H1 (cell line): ENCODE results near the gene VPS26A. TPM values are rescaled to one million over a fixed set of nuclear protein-coding genes. Genes with fewer than 3 reads are reported as not detected.

ENCODE experiments used
- CTCF ChIA-PET: fragments of 300-600 bp; sonication (Branson Sonifier 250); formaldehyde crosslinking; loops from one replicate; lab custom pipeline; 2021; ENCODE audit not compliant: partially characterized antibody; lab: Charles Lee
- POLR2A ChIA-PET: fragments of 300-600 bp; sonication (Branson Sonifier 250); formaldehyde crosslinking; loops from one replicate; lab custom pipeline; 2021; ENCODE audit warnings: inconsistent platforms; ENCODE audit not compliant: partially characterized antibody; lab: Charles Lee
- DNase-seq, 2 experiments: peaks; one replicate each; pipeline versions ENCODE4 v3.0.0 to v3.0.0-alpha.2; 2010 to 2022; ENCODE audit warnings: low spot score in 2 of 2, low read depth in 1 of 2, mixed read lengths in 1 of 2
- FAIRE-seq: peaks from 2 replicates; lab custom pipeline; 2011; peaks lifted over from hg19 to GRCh38; lab: Jason Lieb, UNC
- H2AFZ ChIP-seq: 2 replicates; pipeline ENCODE4 v1.8.1; 2012; ENCODE audit warnings: low read length, inconsistent platforms
- H2AK5ac ChIP-seq: 2 replicates; pipeline ENCODE4 v1.6.1; 2013; ENCODE audit warnings: low read depth, low read length
- H2BK120ac ChIP-seq: replicated peaks from 2 replicates; pipeline ENCODE3; 2013; ENCODE audit warnings: low read depth, low read length, inconsistent platforms
- H2BK12ac ChIP-seq: 2 replicates; pipeline ENCODE4 v1.6.1; 2013; ENCODE audit warnings: low read depth, low read length
- H2BK15ac ChIP-seq: 2 replicates; pipeline ENCODE4 v1.6.1; 2013; ENCODE audit warnings: low read length
- H2BK20ac ChIP-seq: 2 replicates; pipeline ENCODE4 v1.6.1; 2013; ENCODE audit warnings: low read length
- H2BK5ac ChIP-seq: 2 replicates; pipeline ENCODE4 v1.6.1; 2013; ENCODE audit warnings: low read depth, low read length
- H3K14ac ChIP-seq: 2 replicates; pipeline ENCODE4 v1.6.1; 2013; ENCODE audit warnings: inconsistent platforms; ENCODE audit not compliant: insufficient read length
- H3K18ac ChIP-seq: 2 replicates; pipeline ENCODE4 v1.6.1; 2013; ENCODE audit warnings: low read length; ENCODE audit errors: extremely low read depth
- H3K23ac ChIP-seq: 2 replicates; pipeline ENCODE4 v1.6.1; 2013; ENCODE audit warnings: inconsistent platforms; ENCODE audit not compliant: insufficient read length
- H3K23me2 ChIP-seq: 2 replicates; pipeline ENCODE4 v1.6.1; 2013; ENCODE audit warnings: low read depth, low read length
- H3K27ac ChIP-seq: 2 replicates; pipeline ENCODE4 v1.6.1; 2011; ENCODE audit warnings: low read depth, low read length, inconsistent platforms
- H3K27me3 ChIP-seq, 4 experiments: replicated peaks in 1 of 4; 1 replicate in 1 of 4; 2 replicates in 3 of 4; pipeline versions ENCODE4 v1.6.1 to v1.8.1; 2011 to 2013; ENCODE audit warnings: low read length in 3 of 4, mild to moderate bottlenecking in 3 of 4, inconsistent platforms in 2 of 4, mixed read lengths in 2 of 4, moderate library complexity in 1 of 4; ENCODE audit not compliant: control insufficient read depth in 3 of 4, insufficient read depth in 3 of 4; ENCODE audit errors: extremely low read depth in 1 of 4
- H3K36me3 ChIP-seq, 4 experiments: 2 replicates each; pipeline versions ENCODE4 v1.6.1 to v1.8.1; 2011 to 2013; ENCODE audit warnings: mild to moderate bottlenecking in 4 of 4, low read length in 3 of 4, moderate library complexity in 2 of 4, control low read depth in 1 of 4, inconsistent platforms in 1 of 4; ENCODE audit not compliant: insufficient read depth in 4 of 4, control insufficient read depth in 2 of 4
- H3K4ac ChIP-seq: replicated peaks from 2 replicates; pipeline ENCODE3; 2013; ENCODE audit warnings: low read length, low read depth, mixed read lengths, inconsistent platforms; ENCODE audit not compliant: insufficient read length
- H3K4me1 ChIP-seq, 4 experiments: replicated peaks in 1 of 4; 1 replicate in 1 of 4; 2 replicates in 3 of 4; pipeline versions ENCODE4 v1.6.1 to v1.8.1; 2011 to 2013; ENCODE audit warnings: low read length in 3 of 4, inconsistent platforms in 2 of 4, mixed read lengths in 1 of 4; ENCODE audit not compliant: insufficient read depth in 4 of 4, control insufficient read depth in 3 of 4
- H3K4me2 ChIP-seq, 2 experiments: 2 replicates each; pipeline versions ENCODE4 v1.6.1 to v1.8.1; 2011 to 2013; ENCODE audit warnings: low read depth in 2 of 2, low read length in 2 of 2, control low read depth in 1 of 2, inconsistent platforms in 1 of 2, mild to moderate bottlenecking in 1 of 2; ENCODE audit not compliant: insufficient read depth in 1 of 2
- H3K4me3 ChIP-seq, 4 experiments: fragments of 200-600, 300-600 bp in 1 of 4; sonication (generic), shearing (Covaris generic), sonication (Bioruptor Twin) in 1 of 4; 2 replicates each; pipeline versions ENCODE4 v1.5.1 to v1.8.1; 2011 to 2016; ENCODE audit warnings: low read length in 4 of 4, low read depth in 3 of 4, control low read depth in 2 of 4, inconsistent platforms in 2 of 4, mild to moderate bottlenecking in 2 of 4, mixed read lengths in 1 of 4, moderate library complexity in 1 of 4; ENCODE audit not compliant: insufficient read depth in 2 of 4; ENCODE audit errors: extremely low read depth in 1 of 4
- H3K56ac ChIP-seq: replicated peaks from 2 replicates; pipeline ENCODE3; 2013; ENCODE audit warnings: low read depth, mild to moderate bottlenecking, mixed read lengths, low read length, inconsistent platforms; ENCODE audit not compliant: insufficient read length
- H3K79me1 ChIP-seq: 2 replicates; pipeline ENCODE4 v1.6.1; 2013; ENCODE audit warnings: low read depth, low read length, control low read depth
- H3K79me2 ChIP-seq, 2 experiments: 2 replicates each; pipeline versions ENCODE4 v1.6.1 to v1.8.1; 2012 to 2013; ENCODE audit warnings: low read length in 2 of 2, mild to moderate bottlenecking in 2 of 2, inconsistent platforms in 1 of 2; ENCODE audit not compliant: insufficient read depth in 2 of 2, control insufficient read depth in 1 of 2
- H3K9ac ChIP-seq, 4 experiments: replicated peaks in 1 of 4; 1 replicate in 1 of 4; 2 replicates in 3 of 4; pipeline versions ENCODE4 v1.6.1 to v1.8.1; 2011 to 2013; ENCODE audit warnings: low read depth in 3 of 4, low read length in 3 of 4, control low read depth in 2 of 4, mild to moderate bottlenecking in 2 of 4, moderate library complexity in 2 of 4, inconsistent platforms in 1 of 4; ENCODE audit errors: extremely low read depth in 1 of 4
- H3K9me3 ChIP-seq, 2 experiments: 2 replicates each; pipeline versions ENCODE4 v1.6.1 to v1.8.1; 2012 to 2013; ENCODE audit warnings: mild to moderate bottlenecking in 2 of 2, moderate library complexity in 2 of 2, control low read depth in 1 of 2, inconsistent platforms in 1 of 2, low read depth in 1 of 2, low read length in 1 of 2, mixed read lengths in 1 of 2; ENCODE audit not compliant: insufficient read depth in 2 of 2
- H4K20me1 ChIP-seq, 2 experiments: replicated peaks in 1 of 2; 2 replicates each; pipeline versions ENCODE3 to v1.8.1; 2011 to 2013; ENCODE audit warnings: inconsistent platforms in 2 of 2, low read length in 2 of 2, mild to moderate bottlenecking in 1 of 2; ENCODE audit not compliant: insufficient read depth in 2 of 2, control insufficient read depth in 1 of 2
- H4K5ac ChIP-seq: 2 replicates; pipeline ENCODE4 v1.6.1; 2013; ENCODE audit warnings: low read length, low read depth, mixed read lengths, inconsistent platforms; ENCODE audit not compliant: insufficient read length
- H4K8ac ChIP-seq: 2 replicates; pipeline ENCODE4 v1.8.0; 2013; ENCODE audit warnings: mild to moderate bottlenecking, moderate library complexity, low read length, inconsistent platforms; ENCODE audit not compliant: insufficient read depth; ENCODE audit errors: extremely low read depth
- H4K91ac ChIP-seq: replicated peaks from 2 replicates; pipeline ENCODE3; 2013; ENCODE audit warnings: low read length, mixed read lengths, inconsistent platforms; ENCODE audit not compliant: insufficient read length
- BCL11A ChIP-seq, 2 experiments: IDR thresholded peaks; one replicate each; pipeline ENCODE4 v1.6.1; 2011; ENCODE audit warnings: low read depth in 2 of 2, low read length in 2 of 2, mild to moderate bottlenecking in 2 of 2
- CBX8 ChIP-seq: fragments of 300-800, 300-1000 bp; sonication (generic); IDR thresholded peaks from 2 replicates; pipeline ENCODE4 v1.7.1; 2016; ENCODE audit warnings: low read depth, low read length, borderline replicate concordance
- FOSL1 ChIP-seq: IDR thresholded peaks from 2 replicates; pipeline ENCODE4 v1.6.1; 2011; ENCODE audit warnings: mild to moderate bottlenecking, low read depth, low read length, moderate library complexity; ENCODE audit not compliant: insufficient read depth
- GTF2F1 ChIP-seq: IDR thresholded peaks from 2 replicates; pipeline ENCODE4 v1.6.1; 2012; ENCODE audit warnings: low read depth, low read length, improper control_type of control experiment, borderline replicate concordance
- KDM5A ChIP-seq: fragments of 200-600 bp; IDR thresholded peaks from 2 replicates; pipeline ENCODE4 v1.7.1; 2012; ENCODE audit warnings: mild to moderate bottlenecking, low read length, inconsistent platforms, mixed read lengths
- NANOG ChIP-seq: IDR thresholded peaks from 2 replicates; pipeline ENCODE4 v1.6.1; 2011; ENCODE audit warnings: low read length, low read depth, mild to moderate bottlenecking, inconsistent platforms; ENCODE audit not compliant: insufficient read depth, poor library complexity, severe bottlenecking
- POLR2AphosphoS5 ChIP-seq: IDR thresholded peaks from 2 replicates; pipeline ENCODE4 v1.6.1; 2011; ENCODE audit warnings: low read depth, low read length
- RBBP5 ChIP-seq: IDR thresholded peaks from 2 replicates; pipeline ENCODE4 v1.7.1; 2012; ENCODE audit warnings: low read depth, mild to moderate bottlenecking, inconsistent platforms, low read length, moderate library complexity, borderline replicate concordance
- RNF2 ChIP-seq: fragments of 200-900, 300-1000 bp; sonication (generic); IDR thresholded peaks from 2 replicates; pipeline ENCODE4 v1.7.1; 2016; ENCODE audit warnings: borderline replicate concordance, low read depth, mild to moderate bottlenecking, antibody characterized with exemption, low read length; ENCODE audit not compliant: poor library complexity, severe bottlenecking; ENCODE audit errors: missing control alignments
- SAP30 ChIP-seq: fragments of 300-600 bp; sonication (generic); IDR thresholded peaks from 2 replicates; pipeline ENCODE4 v1.7.1; 2012; ENCODE audit warnings: low read length, moderate library complexity, mild to moderate bottlenecking, inconsistent platforms; ENCODE audit not compliant: insufficient read depth, insufficient replicate concordance
- SIN3A ChIP-seq, 2 experiments: IDR thresholded peaks in 1 of 2; conservative IDR thresholded peaks in 1 of 2; 2 replicates each; pipeline ENCODE4 v1.6.1; 2011 to 2012; ENCODE audit warnings: low read length in 2 of 2, improper control_type of control experiment in 1 of 2, low read depth in 1 of 2, mild to moderate bottlenecking in 1 of 2
- USF2 ChIP-seq: IDR thresholded peaks from 2 replicates; pipeline ENCODE4 v1.6.1; 2011; ENCODE audit warnings: low read length, improper control_type of control experiment
- WGBS, 2 experiments: shearing (Covaris generic) in 1 of 2; methylation state at CpG; one replicate each; pipeline versions ENCODE4 v1.1.6 to v1.1.7; 2013 to 2015; ENCODE audit warnings: low lambda C conversion rate in 2 of 2, mixed read lengths in 2 of 2, inconsistent platforms in 1 of 2, low coverage in 1 of 2, missing lambda C conversion rate in 1 of 2; ENCODE audit not compliant: insufficient replicate concordance in 2 of 2, insufficient coverage in 1 of 2, insufficient read length in 1 of 2; ENCODE audit errors: extremely low coverage in 1 of 2, missing lambda C conversion rate in 1 of 2; 5-methylcytosine and 5-hydroxymethylcytosine counted together
- polyA plus RNA-seq, 7 experiments: library from polyadenylated mRNA; depleted of rRNA in 3 of 7; stranded (reverse) in 5 of 7; unstranded in 2 of 7; fragments of >200 nt in 5 of 7; fragments of 200-250 nt in 2 of 7; gene quantifications; 1 replicate in 5 of 7; 2 replicates in 1 of 7; 4 replicates in 1 of 7; pipeline versions ENCODE4 v1.2.1 to v1.2.3, GENCODE V29; 2011 to 2013; ENCODE audit warnings: missing spikeins in 2 of 7, mixed read lengths in 2 of 7
- total RNA-seq: library from RNA; stranded (reverse); fragmentation: NEBNext Ultra II Directional; extraction: Animal tissue kit (Norgen Biotek cat#: 25700); gene quantifications from 2 replicates; pipeline ENCODE4 v1.2.1, GENCODE V29; 2021

The VPS26A gene
- total and polyA plus RNA-seq, 2 of the 8 experiments (the other 6 are each of a cell fraction or from before 2014, with no cell fraction given), result 10.7 to 44.8 TPM

GRCh38 chr10:69220041-69220451 lies 96.1 kb downstream of the VPS26A start, which contains the start of gene HKDC1:
Gene HKDC1, plus strand, starts transcription at chr10:69220332. Its CDS starts 104 bp downstream, at chr10:69220436.
- Histone ChIP-seq H3K18ac (no peak within 1 kb of the TSS), H3K4ac (no peak within 1 kb of the TSS), H2BK12ac (no peak within 1 kb of the TSS), H4K91ac (no peak within 1 kb of the TSS), H3K79me1 (no peaks in the 10 kb centered on the region), H2AFZ (no peak within 1 kb of the TSS), H3K36me3 (no peaks in the 10 kb centered on the region), H3K14ac (no peak within 1 kb of the TSS), H2BK20ac (no peak within 1 kb of the TSS), H3K27ac (no peak within 1 kb of the TSS), H3K9ac (no peak within 1 kb of the TSS), H3K4me2 (no peak within 1 kb of the TSS), H3K4me3 (no peak within 1 kb of the TSS), H2BK5ac (no peak within 1 kb of the TSS), H3K56ac (no peak within 1 kb of the TSS), H3K23me2 (no peaks in the 10 kb centered on the region), H2BK120ac (no peak within 1 kb of the TSS), H2BK15ac (no peak within 1 kb of the TSS), H3K27me3 (no peaks in the 10 kb centered on the region), H4K8ac (no peak within 1 kb of the TSS), H4K5ac (no peak within 1 kb of the TSS), H4K20me1 (no peaks in the 10 kb centered on the region), H3K4me1 (peaks cover 4 to 6% (median 5%) of the 10 kb centered on the region in 4 experiments), H2AK5ac (0 out of 2 replicates have a peak within 1 kb of the TSS, but pooled peaks have one; percentile 11), H3K23ac (no peak within 1 kb of the TSS), H3K9me3 (no peaks in the 10 kb centered on the region), H3K79me2 (no peaks in the 10 kb centered on the region)
- CTCF ChIA-PET, result interaction anchor here (0.7 to 1.7 kb wide), 8 partner anchors 8 to 188 kb away, joined by 3 to 5 read pairs (median 3); no protein-coding TSS in a partner anchor
- POLR2A ChIA-PET, result no interaction called here
- no peak for DNase-seq
- WGBS, 2 experiments, result 97% methylated on average over 8 of the region's 8 CpGs; no CpG with 5 or more reads in 1 of the 2 experiments
- no peak for FAIRE-seq
- TF ChIP-seq BCL11A (IDR thresholded peaks at IDR 0.05; ENCODE audit: low read depth in 2 of 2, low read length in 2 of 2) (no peak), KDM5A (no peak), SIN3A (conservative IDR thresholded peaks at IDR 0.05 in 1 of 2, IDR thresholded peaks at IDR 0.05 in 1 of 2; ENCODE audit: low read depth in 1 of 2, low read length in 2 of 2) (no peak), FOSL1 (no peak), POLR2AphosphoS5 (no peak), USF2 (no peak), CBX8 (no peak), RBBP5 (no peak), RNF2 (no peak), GTF2F1 (no peak), NANOG (no peak), SAP30 (no peak)
